GM18951 (cell line): ENCODE measurements around the gene HEATR9.

ENCODE experiments used
- POLR2A ChIP-seq: IDR thresholded peaks from 4 replicates; pipeline ENCODE4 v1.6.1; 2011; ENCODE audit warnings: mild to moderate bottlenecking; ENCODE audit not compliant: insufficient read length, insufficient read depth; ENCODE audit errors: extremely low read depth
- in situ Hi-C: fragments of 300-500 bp; cut with MboI; formaldehyde crosslinking; loops from one replicate; pipeline ENCODE4 v1.12.0; 2022; ENCODE audit warnings: low sequenced_read_pairs, mixed read lengths, inconsistent platforms; ENCODE audit not compliant: unreplicated experiment

Gene HEATR9

GRCh38 chr17:35889818-35890773 lies 21.4 kb upstream of the HEATR9 start:
- in situ Hi-C loops: no loop called here

GRCh38 chr17:35889241-35889640 lies 20.6 kb upstream of the HEATR9 start:
- no peak for TF ChIP-seq POLR2A
- in situ Hi-C loops: no loop called here

More at GRCh38 chr17:35889818-35890773, 21.4 kb upstream of the HEATR9 start:
- TF ChIP-seq POLR2A: no peak

- peak; percentile 80 for TF ChIP-seq POLR2A
- in situ Hi-C loops: no loop called here
Measured at GRCh38 chr17:35879773-35880654, 11.3 kb upstream of the HEATR9 start, which contains the start of gene CCL5. CCL5 (minus strand) TSS chr17:35880360.

GRCh38 chr17:35878361-35878760 lies 9.7 kb upstream of the HEATR9 start:
- no peak for TF ChIP-seq POLR2A
- in situ Hi-C loops: no loop called here

- TF ChIP-seq POLR2A: no peak
Measured at GRCh38 chr17:35877345-35878029, 8.8 kb upstream of the HEATR9 start.

GRCh38 chr17:35876534-35876933 lies 7.8 kb upstream of the HEATR9 start:
- in situ Hi-C loops: no loop called here
- TF ChIP-seq POLR2A: no peak

More at GRCh38 chr17:35877345-35878029, 8.8 kb upstream of the HEATR9 start:
- in situ Hi-C loops: no loop called here

GRCh38 chr17:35875800-35876139 lies 7.1 kb upstream of the HEATR9 start:
- no peak for TF ChIP-seq POLR2A
- in situ Hi-C loops: no loop called here

- TF ChIP-seq POLR2A: no peak
- in situ Hi-C loops: no loop called here
Measured at GRCh38 chr17:35875072-35875799, 6.5 kb upstream of the HEATR9 start.

GRCh38 chr17:35872196-35872980 lies 3.7 kb upstream of the HEATR9 start:
- no peak for TF ChIP-seq POLR2A
- in situ Hi-C loops: no loop called here

- no peak for TF ChIP-seq POLR2A
- in situ Hi-C loops: no loop called here
Measured at GRCh38 chr17:35870906-35871819, 2.5 kb upstream of the HEATR9 start.

GRCh38 chr17:35867574-35867973 lies 1.1 kb downstream of the HEATR9 start:
- in situ Hi-C loops: no loop called here
- no peak for TF ChIP-seq POLR2A
